Endometrium (tissue), 2 donors: ENCODE measurements around the gene ADGRD1.
"Not testable (repeated sequence)": the region's sequence is repeated elsewhere in the genome, so short reads cannot be mapped to it uniquely, and the experiment has no call there.

Experiments used
- FAIRE-seq: peaks from 2 replicates; lab custom pipeline; 2012; peaks lifted over from hg19 to GRCh38; lab: Jason Lieb, UNC
- donor health status: control.
- donor health status: control.

ADGRD1 gene

DNA sequence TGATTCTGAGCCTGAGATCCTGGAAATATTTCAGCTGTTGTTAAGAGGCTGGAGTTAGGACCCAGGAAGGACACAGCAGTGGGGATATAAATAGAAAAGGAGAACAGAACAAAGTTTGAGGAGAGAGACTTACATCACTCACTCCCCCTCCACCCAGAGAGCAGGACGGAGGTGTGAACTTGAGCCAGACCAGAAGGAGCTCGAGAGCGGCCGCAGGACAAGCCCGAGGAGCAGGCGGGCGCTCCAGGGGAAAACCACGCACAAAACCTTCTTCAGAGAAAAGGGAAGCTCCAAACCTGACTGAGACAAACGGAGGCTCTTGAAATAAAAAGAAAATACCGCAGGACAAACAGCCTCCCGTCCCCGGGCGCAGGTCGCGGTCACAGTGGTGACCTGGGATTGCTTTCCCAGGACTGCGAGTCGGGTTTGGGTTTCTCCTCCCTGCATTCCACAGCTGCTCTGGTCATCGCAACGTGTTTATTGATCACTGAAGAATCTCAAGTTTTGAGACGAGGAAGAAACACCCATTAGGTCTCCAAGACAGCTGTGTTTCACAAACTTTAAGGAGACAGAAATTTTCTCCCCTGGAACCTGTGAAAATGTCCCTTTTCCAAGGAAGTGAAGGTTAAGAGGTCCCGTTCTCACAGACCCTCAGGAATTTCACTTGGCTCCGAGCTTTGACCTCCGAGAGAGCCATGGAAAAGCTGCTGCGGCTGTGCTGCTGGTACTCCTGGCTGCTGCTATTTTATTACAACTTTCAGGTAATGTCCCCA is at the start of gene ADGRD1:
Gene ADGRD1 (plus strand): TSS at position 137 of the 773 bp plus-strand sequence. CDS start 559 bp downstream, at position 696.
- peak; percentile 69 for FAIRE-seq

DNA sequence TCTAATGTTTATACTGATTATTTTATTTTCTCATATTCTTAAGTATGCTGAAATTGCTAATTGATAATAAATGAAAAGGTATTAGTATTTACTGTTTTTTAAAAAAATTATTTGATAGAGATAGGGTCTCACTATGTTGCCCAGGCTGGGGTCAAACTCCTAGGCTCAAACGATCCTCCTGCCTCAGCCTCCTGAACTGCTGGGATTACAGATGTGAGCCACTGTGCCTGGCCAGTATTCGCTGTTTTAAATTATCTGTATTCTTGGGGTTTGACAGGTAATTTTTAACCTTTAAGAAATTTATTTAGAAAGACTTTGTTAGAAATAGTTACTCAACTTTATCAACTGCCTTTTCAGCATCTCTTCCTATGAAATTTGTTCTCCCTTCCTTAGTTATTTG is 49.6 kb upstream of the ADGRD1 start:
- FAIRE-seq: no peak

DNA sequence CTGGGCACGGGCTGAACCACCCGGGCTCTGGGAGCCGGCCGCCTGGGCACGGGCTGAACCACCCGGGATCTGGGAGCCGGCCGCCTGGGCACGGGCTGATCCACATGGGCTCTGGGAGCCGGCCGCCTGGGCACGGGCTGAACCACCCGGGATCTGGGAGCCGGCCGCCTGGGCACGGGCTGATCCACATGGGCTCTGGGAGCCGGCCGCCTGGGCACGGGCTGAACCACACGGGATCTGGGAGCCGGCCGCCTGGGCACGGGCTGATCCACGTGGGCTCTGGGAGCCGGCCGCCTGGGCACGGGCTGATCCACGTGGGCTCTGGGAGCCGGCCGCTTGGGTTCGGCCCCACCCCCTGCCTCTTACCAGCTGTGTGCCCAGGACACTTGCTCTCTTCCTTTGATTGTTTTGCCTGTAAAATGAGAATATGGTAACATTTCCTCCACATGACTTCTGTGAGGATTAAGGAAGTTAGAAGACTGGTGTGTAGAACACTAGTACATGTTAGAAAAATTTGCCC is 48.7 kb upstream of the ADGRD1 start:
- FAIRE-seq: not testable (repeated sequence)

DNA sequence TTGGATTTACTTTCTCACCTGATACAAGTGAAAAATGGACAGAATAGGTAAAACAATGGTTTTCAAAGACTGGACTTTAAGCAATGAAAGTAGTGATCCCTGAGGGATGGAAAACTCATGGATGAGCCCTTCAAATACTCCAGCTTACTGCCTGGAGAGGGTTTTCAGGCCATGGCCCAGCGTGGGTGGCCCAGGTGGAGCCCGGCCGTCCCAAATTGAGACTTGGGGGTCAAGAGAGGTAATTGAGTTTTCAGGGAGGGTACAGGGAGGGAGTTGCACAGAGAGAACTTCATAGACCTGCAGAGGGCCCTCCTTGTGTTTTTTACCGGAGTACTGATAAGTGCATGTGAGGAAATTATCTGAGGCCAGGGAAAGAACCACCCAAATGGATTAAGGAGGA is 44.6 kb upstream of the ADGRD1 start:
- FAIRE-seq: no peak

DNA sequence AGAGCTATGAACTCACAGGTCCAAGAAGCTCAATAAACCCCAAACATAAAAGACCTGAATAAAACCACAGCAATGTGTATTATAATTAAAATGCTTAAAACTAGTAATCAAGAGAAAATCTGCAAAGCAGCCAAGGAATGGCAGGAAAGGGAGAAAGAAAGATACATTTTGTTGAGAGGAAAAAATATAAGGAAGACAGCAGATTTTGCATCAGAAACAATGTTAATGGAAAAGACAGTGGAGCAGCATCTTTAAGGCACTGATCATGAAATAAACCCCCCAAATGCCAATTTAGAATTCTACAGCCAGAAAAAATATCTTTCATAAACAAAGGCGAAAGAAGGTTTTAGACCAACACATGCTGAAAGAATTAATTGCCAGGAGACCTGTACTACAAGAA is 42.5 kb upstream of the ADGRD1 start:
- no peak for FAIRE-seq

DNA sequence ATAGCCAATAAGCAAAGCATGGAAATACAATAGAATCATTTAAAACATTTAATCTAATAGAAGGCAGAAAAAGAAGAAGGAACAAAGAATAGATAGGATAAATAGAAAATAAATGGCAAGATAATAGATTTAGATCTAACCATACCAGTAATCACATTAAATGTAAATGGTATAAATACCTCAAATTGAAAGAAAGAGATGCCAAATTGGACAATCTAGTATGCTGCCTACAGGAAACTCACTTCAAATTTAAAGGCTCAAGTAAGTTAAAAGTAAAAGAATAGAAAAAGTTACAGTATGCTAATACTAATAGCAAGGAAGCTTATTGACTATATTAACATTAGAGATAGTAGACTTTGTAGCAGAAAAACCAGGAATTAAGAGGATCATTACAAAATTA is 41.8 kb upstream of the ADGRD1 start:
- no peak for FAIRE-seq

DNA sequence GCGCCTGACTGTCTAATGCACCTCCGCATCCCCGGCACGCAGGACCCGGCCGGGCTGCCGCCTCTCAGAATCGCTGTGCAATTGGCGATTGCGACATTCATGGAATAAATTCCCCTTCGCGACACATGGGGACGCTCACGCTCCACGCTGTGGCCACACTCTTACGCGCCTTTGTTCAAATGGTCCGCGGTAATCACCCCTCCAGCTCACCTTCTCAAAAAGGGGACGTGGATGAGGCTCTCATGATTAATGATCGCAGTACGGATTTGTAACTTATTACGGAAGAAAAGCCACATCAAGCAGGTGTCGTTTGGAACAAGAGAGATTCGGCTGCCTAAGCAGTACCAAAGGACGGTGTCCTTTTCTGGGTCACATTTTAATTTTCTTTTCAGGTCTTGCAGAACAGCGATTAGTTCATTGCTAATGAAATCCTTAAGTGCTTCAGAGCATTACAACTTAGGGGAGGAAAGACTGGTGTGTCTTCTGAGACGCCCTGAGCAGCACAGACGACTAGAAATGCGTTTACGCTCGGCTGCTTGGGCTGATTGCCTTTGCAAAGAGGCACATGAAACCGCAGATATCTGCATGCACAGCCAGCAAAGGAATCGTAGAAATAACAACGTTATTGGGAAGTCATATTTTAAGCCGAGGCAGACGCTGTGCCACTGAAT is 37.3 kb upstream of the ADGRD1 start:
- no peak for FAIRE-seq

DNA sequence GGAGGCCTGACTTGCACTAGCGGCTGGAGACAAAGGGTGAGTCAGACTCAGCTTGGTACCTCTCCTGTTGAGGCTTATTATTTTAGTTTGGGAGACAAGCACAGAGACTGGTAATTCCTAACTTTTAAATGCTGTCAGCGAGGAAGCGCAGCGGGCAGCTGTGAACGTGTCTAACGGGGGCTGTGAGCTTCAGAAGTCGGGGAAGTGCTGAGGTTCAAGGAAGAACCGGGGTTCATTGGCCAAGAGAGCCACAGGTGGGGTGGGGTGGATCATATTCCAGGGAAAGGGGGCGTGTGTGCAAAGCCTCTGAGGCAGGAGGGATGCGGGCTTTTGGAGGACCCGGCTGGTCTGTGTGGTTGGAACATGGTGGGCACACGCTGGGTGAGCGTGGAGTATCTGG is 36.1 kb upstream of the ADGRD1 start:
- no peak for FAIRE-seq

DNA sequence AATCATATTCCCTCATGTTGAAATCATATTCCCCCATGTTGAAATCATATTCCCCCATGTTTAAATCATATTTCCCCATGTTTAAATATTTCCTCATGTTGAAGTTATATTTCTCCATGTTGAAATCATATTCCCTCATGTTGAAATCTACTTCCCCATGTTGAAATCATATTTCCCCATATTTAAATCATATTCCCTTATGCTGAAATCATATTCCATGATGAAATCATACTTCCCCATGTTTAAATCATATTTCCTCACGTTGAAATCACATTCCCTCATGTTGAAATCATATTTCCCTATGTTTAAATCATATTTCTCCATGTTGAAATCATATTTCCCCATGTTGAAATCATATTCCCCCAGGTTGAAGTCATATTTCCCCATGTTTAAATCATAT is 34.6 kb upstream of the ADGRD1 start:
- peak; percentile 61 for FAIRE-seq

DNA sequence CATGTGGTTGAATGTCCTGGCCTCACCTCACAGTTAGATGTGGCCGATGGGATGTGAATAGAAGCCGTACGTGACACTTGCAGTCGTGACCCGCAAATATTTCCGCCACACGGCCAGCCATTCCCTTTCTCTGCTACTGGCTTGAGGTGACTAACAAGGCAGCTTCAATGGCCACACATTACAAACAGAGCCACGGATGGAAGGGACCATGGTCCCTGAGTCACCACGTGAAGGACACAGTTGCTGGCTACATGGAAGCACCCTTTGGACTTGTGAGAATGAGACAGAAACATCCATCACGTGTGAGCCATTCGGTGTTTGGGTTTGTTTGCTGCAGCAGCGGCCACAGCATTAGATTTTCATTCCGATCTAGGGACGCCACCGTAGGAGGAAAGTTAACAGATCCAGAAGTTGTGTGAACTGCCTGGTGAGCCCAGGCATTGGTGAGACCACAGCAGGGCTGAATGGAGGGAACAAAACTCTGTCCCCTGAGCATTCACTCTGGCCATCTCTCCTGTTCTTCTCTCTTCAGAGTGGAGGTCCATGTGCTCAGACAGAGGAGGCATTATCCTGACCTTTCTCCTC is 33.5 kb upstream of the ADGRD1 start:
- FAIRE-seq: no peak

DNA sequence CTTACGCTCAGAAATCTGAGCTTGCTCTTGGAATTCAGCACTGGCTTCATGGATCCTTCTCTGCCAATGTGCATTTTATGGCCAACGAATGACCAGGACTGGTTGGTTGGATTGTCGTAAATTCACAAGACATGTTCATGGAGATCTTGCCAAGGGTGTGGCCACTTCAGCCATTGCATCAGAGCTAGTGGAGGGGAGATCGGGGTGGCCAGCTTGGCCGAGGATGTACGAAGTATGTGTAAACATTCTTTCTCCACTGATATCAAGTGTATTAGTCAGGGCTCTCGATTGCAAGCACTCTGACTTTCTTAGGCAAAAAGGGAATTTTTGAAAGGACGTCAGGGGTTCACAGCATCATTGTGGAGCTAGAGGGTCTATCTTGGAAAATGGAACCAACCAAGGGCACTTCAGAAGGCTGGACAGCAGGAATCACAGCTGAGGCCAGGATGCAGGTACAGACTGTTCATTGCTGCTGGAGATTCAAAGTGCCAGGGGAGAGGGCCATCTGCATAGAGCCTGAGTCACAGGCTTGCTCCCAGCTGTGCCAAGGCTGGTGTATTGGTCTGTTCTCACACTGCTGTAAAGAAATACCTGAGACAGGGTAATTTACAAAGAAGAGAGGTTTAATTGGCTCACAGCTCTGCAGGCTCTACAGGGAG is 32.9 kb upstream of the ADGRD1 start:
- no peak for FAIRE-seq

DNA sequence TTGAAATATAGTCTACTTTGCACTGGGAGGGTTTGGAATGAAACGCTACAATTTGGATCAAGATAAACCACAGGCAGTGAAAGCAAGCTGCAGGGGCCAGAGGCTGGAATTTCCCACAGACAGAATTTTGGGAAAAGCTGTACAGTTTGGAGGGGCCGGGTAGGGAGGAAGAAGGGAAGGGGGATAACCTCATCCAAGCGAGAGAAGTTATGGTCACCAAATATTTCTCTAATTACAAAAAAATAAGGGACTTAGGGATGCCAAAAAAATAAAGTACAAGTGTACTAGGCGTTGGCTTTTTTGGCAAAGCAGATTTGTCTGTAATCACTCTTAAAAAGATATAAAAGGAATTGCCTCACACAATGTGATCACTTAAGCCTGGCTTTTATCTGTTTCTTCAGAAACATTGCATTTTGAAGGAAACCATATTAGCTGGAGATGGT is 31.2 kb upstream of the ADGRD1 start:
- FAIRE-seq: peak; percentile 77

DNA sequence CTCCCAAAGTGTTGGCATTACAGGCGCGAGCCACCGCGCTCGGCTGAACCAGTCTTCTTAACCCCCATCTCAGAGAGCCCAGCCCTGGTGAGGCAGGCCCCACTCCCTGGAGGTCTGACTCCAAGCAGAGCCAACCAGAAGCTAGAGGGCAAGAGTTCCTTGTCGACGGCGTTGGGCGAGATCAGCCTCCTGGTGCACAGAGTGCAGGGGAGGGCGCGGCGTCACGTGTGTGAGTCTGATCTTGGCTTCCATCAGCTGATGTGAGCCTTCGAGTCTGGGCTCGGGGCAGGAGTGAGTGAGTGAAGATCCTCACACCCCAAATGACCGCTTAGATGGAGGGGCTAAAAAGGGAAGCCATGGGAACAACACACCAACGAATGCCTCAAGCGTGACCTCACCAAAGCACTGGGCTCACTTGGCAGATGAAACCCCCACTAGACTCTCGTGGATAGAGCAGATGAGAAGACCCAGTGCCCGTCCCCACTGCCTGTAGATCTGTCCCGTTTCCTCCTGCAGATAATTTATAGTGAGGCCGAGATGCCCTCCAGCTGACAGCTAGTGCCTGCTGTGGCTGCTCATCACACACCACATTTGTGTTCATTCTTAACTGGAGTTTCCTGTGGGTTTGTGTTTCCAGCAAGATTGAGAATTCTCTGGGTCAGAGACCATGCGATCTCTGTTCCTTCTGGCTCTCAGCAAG is 28.6 kb upstream of the ADGRD1 start:
- no peak for FAIRE-seq

DNA sequence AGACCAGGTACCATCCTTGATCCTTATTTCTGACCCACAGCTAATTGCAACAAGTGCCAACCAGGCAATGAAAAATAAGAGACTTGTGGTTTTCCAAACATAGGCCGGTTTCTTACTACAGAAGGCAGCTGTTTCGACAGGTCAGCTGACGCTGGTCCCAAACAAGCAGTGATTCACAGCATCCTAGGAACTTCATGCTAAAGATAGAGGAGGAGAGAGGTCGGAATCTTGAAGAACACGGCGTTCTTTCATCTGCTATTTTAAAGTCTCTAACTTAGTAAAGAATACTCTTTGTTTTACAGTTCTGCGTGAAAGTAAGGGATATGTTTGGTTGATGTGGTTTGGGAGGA is 28.1 kb upstream of the ADGRD1 start:
- FAIRE-seq: no peak

DNA sequence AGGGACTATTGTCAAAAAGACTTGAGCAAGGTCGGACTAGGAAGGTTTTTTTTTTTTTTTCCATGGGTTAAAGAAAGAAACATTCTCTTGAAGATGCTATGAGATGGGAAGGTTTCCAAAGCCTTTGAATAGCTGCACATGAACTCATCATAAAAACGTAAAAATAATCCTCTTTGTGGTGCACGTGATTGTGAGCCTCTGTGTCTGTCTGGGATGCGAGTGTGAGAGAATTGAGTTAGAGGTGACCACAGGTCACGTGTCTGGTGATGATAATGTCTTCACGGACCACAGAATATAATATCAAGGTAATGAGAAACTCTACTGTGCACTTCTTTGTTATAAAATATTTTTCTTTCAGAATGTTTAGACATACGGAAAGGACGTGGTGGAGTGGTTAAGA is 24.3 kb upstream of the ADGRD1 start:
- no peak for FAIRE-seq

DNA sequence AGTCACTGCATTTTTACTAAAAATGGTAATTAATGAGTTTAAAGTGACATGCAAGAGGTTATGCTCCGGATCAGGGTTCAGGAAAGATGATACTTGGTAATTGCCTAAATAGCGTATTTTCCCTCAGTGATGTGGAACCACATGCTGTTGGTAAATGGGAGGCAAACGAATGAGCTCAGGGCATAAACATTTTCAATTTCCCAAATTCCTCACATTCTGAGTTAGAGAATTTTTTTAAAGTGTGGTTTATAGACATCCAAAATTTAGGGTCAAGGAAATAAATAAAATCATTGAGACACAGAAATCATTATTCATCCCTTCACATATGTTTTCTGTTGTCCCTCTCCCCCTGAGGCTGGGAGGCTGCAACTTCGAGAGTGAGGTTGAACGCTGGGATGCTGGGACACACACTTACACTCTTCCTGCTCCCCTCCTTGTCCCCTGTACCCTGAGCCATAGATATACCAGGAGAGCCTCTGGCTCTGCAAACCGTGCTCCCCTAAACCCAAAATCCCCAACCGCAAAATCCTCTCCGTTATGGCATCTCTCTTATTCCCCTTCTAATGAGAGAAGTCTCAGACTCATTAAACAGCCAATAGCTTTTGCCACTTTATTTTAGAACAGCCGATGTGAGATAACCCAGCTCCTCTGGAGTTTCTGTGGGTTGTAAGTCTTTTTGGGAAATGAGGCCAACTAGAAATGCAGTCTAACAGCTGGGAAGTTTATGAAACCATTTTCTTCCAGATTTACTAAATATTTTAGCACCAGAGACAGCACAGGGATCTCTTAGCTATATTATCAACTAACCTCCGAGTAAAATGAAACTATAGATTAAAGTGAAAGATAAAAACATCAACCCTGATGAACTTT is 21.4 kb upstream of the ADGRD1 start:
- FAIRE-seq: no peak

DNA sequence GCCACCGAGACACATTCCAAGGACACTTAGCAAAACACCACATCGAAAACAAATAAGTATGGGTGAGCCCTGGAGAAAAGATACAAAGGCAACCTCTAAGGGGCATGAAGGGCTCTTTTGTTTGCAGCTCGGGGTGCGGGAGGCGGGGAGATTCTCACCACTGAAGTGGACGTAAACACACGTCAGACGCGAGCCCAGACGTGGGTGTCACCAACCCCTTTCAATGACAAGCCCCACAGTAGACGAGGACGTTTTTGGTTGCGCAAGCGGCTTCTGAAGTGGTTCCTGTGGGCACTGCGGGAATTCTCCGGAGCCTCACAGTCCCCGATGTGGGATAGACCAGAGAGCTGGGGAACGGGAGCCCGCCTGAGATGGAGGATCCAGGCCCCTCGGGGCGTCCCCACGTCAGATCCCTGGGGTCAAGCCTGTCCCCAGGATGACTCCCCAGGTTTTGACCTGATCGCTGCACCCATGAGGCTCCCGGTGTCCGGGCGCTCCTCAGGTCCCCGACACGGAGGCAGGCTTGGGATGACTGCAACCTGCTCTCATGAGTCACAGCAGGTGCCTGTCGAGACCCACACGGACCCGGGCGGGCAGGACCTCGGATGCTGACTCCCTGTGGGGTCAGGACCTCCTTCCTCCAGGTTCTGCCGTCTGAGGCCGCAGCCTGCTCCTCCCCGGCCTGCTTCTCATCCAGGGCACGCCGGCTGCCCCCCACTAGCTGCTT is 20.3 kb upstream of the ADGRD1 start:
- no peak for FAIRE-seq

DNA sequence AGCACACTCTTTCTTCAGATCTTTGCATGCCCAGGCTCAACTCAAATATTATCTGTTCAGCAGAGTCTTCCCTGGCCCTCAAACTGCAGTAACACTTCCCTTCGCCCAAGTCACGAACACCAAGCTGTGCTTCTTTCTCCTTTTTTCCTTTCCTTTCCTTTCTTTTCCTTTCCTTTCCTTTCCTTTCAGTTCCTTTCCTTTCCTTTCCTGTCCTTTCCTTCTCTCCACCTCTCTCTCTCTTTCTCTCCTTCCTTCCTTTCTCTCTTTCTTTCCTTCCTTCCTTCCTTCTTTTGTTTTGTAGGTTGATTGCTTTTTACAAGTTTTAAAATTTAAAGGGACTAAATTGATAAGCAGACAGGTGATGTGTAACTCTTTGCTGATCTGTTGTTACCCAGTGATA is 19.0 kb upstream of the ADGRD1 start:
- FAIRE-seq: no peak

DNA sequence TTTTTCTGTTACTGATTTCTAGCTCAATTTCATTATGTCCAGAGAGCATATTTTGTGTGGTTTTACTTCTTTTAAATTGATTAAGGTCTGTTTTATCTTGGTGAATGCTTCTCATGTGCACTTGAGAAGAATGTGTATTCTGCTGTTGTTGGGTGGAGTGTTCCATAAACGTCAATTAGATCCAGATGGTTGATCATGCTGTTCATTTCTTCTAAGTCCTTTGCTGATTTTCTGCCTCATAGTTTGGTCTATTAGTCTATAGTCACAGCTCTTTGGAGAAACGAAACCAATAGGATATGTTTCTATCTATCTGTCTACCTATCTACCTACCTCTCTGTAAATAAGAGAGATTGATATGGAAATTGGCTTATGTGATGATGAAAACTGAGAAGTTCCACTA is 17.1 kb upstream of the ADGRD1 start:
- no peak for FAIRE-seq

DNA sequence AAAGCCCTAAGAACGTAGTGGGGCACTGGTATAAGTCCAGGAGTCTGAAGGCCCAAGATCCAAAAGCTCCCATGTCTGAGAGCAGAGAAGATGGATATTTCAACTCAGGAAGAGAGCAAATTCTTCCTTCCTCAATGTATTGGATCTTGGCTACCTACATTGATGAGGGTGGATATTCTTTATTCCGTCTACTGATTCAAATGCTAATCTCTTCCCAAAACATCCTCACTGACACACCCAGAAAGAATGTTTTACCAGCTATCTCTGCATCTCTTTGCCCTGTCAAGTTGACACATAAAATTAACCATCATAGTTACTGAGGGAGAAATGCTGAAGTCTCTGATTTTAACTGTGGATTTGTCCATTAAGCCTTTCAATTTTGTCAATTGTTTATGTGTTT is 16.6 kb upstream of the ADGRD1 start:
- no peak for FAIRE-seq
